Psoas muscle (tissue), 8 donors: ENCODE results near the gene CALB2. TPM values are rescaled to one million over a fixed set of nuclear protein-coding genes. Genes with fewer than 3 reads are reported as not detected.

Source experiments
- ATAC-seq, 4 donors: fragments of 200-7000 bp; cut with Tn5 transposase; one replicate each; pipeline ENCODE4 v1.9.1; 2020; ENCODE audit warnings: moderate library complexity in 3 of 4, mild to moderate bottlenecking in 2 of 4
- DNase-seq, 2 donors: peaks; one replicate each; pipeline ENCODE4 v3.0.0-alpha.2; 2020
- H3K27ac ChIP-seq: fragments of 200-600 bp; one replicate; pipeline ENCODE4 v1.8.0; 2022
- H3K27me3 ChIP-seq, 3 donors: fragments of 200-600 bp in 1 of 3; one replicate each; pipeline versions ENCODE4 v1.6.1 to v1.8.0; 2013 to 2022; ENCODE audit warnings: low read length in 2 of 3, mild to moderate bottlenecking in 2 of 3, moderate library complexity in 1 of 3; ENCODE audit not compliant: insufficient read depth in 3 of 3
- H3K36me3 ChIP-seq, 2 donors: fragments of 200-600 bp in 1 of 2; one replicate each; pipeline versions ENCODE4 v1.6.1 to v1.8.0; 2013 to 2022; ENCODE audit warnings: low read depth in 1 of 2, mild to moderate bottlenecking in 1 of 2, moderate library complexity in 1 of 2; ENCODE audit not compliant: insufficient read depth in 1 of 2
- H3K4me1 ChIP-seq: fragments of 200-600 bp; one replicate; pipeline ENCODE4 v1.8.0; 2022
- H3K4me3 ChIP-seq: fragments of 200-600 bp; one replicate; pipeline ENCODE4 v1.8.0; 2022; ENCODE audit warnings: mild to moderate bottlenecking
- H3K9me3 ChIP-seq: fragments of 200-600 bp; one replicate; pipeline ENCODE4 v1.8.0; 2022
- WGBS, 3 donors: extraction: QIAGEN DNeasy Blood & Tissue Kit; methylation state at CpG; one replicate each; pipeline versions ENCODE4 v1.1.6 to v1.1.7; 2013; 5-methylcytosine and 5-hydroxymethylcytosine counted together
- intact Hi-C, 2 donors: fragments of 100-400 bp; cut with DNase I; formaldehyde crosslinking; loops; one replicate each; pipeline versions ENCODE4 v1.11.0 to v1.14.2; 2022
- polyA plus RNA-seq, 3 donors: library from polyadenylated mRNA; stranded (reverse); fragments of 200-250 nt; gene quantifications; one replicate each; pipeline ENCODE4 v1.2.3, GENCODE V29; 2013
- total RNA-seq, 4 donors: library from RNA; stranded (reverse); fragmentation: NEBNext Ultra II Directional in 2 of 4; extraction: Animal tissue kit (Norgen Biotek cat#: 25700) in 2 of 4; gene quantifications; one replicate each; pipeline versions ENCODE4 v1.2.1 to v1.2.4, GENCODE V29; 2021 to 2023
- TF ChIP-seq, protein P1 (sequence below): fragments of 200-600 bp; IDR thresholded peaks from one replicate; pipeline ENCODE4 v1.8.0; 2022; ENCODE audit warnings: antibody characterized with exemption
- donor health status: healthy with polysubstance abuse.
- donor health status: DM: no; HTN: no; CAD: no; lungs with moderate emphysema.
- donor health status: Bipolar disorder and iron deficiency.
- donor health status: healthy.
- donor health status: DM: yes; HTN: yes; CAD: no.
- donor health status: DM: no; HTN: no; CAD: no.
- donor health status: DM: no; HTN: no; CAD: no.
- donor health status: DM: yes; HTN: yes; CAD: no.

CALB2 gene
- total and polyA plus RNA-seq, 7 donors = 0.16 to 0.61 (median 0.50) TPM; not detected in 2

DNA sequence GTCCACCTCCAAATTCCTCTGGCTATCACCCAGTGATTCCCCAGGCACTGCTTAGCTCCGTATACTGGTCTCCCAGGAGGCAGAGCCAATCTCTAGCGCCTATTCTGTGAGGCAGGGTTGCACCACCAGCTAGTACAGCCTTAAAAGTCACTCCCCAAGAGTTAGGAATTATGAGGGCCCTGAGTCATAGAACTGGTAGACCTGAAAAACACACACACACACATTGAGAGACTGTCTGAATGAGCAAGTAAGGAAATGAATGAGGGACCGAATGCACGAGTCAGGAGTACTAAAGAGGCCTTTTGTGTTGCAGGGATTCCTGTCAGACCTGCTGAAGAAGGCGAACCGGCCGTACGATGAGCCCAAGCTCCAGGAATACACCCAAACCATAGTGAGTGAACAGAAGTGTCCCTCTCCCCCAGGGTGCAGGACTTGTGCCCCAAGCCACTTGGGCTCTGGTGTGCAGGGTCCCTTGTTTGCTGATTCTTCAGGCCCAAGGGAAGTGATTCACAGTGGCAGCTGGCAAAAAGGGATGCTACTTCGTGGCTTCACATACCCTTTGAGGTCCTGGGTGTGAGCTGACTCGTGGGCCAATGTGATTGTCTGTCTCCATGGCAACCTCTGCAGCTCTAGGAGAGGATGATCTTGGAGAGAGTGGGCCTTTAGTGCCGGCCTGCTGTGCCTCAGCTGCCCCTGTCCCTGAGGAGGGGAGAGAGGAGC, 24.7 kb downstream of the CALB2 start:
- ATAC-seq = no peak
- TF ChIP-seq, protein P1, sequence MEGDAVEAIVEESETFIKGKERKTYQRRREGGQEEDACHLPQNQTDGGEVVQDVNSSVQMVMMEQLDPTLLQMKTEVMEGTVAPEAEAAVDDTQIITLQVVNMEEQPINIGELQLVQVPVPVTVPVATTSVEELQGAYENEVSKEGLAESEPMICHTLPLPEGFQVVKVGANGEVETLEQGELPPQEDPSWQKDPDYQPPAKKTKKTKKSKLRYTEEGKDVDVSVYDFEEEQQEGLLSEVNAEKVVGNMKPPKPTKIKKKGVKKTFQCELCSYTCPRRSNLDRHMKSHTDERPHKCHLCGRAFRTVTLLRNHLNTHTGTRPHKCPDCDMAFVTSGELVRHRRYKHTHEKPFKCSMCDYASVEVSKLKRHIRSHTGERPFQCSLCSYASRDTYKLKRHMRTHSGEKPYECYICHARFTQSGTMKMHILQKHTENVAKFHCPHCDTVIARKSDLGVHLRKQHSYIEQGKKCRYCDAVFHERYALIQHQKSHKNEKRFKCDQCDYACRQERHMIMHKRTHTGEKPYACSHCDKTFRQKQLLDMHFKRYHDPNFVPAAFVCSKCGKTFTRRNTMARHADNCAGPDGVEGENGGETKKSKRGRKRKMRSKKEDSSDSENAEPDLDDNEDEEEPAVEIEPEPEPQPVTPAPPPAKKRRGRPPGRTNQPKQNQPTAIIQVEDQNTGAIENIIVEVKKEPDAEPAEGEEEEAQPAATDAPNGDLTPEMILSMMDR = no peak
- H3K27ac ChIP-seq = no peak overlapping the region
- H3K9me3 ChIP-seq = no peaks in the 10 kb centered on the region
- WGBS, 3 donors = 51 to 54% (median 52%) methylated on average over 11 of the region's 11 CpGs
- H3K27me3 ChIP-seq = peaks cover 1 to 17% (median 3%) of the 10 kb centered on the region in 3 donors
- H3K4me3 ChIP-seq = no peak overlapping the region
- no peaks in the 10 kb centered on the region for H3K4me1 ChIP-seq
- intact Hi-C loops = no loop called here
- DNase-seq = no peak
- H3K36me3 ChIP-seq = no peaks in the 10 kb centered on the region

DNA sequence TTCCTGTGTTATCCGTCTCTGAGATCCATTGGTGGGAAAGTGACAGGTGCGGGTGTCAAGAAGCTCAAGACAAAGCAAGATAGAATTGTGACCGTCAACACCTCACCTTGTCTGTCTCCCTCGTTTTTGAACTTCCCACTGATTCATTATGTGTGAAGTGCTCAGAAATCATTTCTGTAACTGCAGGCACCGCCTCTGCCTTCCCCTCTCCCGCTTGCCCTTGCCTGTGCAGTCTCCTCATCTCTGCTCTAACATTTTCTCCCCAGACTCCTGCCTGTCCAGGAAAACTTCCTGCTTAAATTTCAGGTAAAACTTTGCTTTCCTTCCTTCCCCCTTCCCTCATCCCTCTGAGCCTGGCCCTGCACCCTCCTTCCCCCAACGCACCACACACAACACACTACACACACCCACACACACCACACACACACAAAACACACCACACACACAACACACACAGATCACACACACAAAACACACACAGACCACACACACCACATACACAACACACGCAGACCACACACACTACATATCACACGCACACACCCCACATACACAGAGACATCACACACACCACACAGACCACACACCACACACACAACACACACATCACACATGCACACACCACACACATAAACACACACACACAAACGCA, 25.7 kb downstream of the CALB2 start:
- no peaks in the 10 kb centered on the region for H3K4me1 ChIP-seq
- 54 to 64% (median 61%) methylated on average over 10 of the region's 10 CpGs for WGBS, 3 donors
- no peak overlapping the region for H3K27ac ChIP-seq
- ATAC-seq (no peak), DNase-seq (no peak)
- H3K4me3 ChIP-seq = no peak overlapping the region
- H3K36me3 ChIP-seq = no peaks in the 10 kb centered on the region
- H3K27me3 ChIP-seq = peaks cover 1 to 24% (median 3%) of the 10 kb centered on the region in 3 donors
- TF ChIP-seq, protein P1 = no peak
- H3K9me3 ChIP-seq = no peaks in the 10 kb centered on the region
- intact Hi-C loops = no loop called here

DNA sequence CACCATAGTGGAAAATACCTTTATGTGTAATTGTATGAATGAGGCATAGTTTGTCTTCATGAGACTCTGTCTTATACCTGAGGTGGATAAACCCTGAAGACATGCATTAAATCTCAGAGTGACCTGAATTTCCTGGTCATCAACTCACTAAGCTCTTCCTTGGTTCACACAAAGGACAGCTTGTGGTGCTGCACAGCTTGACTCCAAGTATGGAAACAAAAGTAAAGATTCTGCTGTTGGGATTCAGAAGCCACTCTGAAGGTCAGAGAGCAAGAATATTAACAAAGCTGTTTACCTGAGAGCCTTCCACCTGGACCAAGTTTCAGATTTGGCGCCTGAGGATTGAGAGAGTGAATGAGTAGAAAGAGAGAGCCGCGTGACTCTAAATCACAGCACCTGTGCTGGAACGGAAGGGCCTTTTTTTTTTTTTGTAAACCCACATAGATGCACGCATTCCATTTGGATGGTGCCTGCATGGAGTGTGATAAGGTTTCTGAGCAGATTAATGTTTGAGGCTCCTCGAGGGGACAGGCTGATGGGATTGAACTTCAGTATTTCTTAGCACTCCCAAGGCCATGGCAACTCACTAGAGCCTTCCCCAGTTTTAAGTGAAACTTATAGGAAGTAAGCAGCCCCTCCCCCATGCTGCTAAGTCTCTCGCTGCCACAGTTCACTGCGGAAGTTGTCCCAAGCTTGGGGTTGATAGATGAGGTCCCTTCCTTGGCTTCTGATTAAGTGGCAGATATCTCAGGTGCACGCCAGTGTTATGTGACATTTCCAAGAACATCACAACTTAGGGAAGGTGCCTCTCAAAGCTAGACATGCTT, 28.7 kb downstream of the CALB2 start:
- intact Hi-C loops = no loop called here
- ATAC-seq (no peak), DNase-seq (no peak)
- Histone ChIP-seq H3K36me3 (no peaks in the 10 kb centered on the region), H3K9me3 (no peaks in the 10 kb centered on the region), H3K4me1 (no peaks in the 10 kb centered on the region), H3K27ac (no peak overlapping the region), H3K4me3 (no peak overlapping the region), H3K27me3 (peaks cover 0 to 24% (median 4%) of the 10 kb centered on the region in 3 donors)
- TF ChIP-seq, protein P1 = no peak
- WGBS, 3 donors = 12 to 17% (median 17%) methylated on average over 9 of the region's 9 CpGs

DNA sequence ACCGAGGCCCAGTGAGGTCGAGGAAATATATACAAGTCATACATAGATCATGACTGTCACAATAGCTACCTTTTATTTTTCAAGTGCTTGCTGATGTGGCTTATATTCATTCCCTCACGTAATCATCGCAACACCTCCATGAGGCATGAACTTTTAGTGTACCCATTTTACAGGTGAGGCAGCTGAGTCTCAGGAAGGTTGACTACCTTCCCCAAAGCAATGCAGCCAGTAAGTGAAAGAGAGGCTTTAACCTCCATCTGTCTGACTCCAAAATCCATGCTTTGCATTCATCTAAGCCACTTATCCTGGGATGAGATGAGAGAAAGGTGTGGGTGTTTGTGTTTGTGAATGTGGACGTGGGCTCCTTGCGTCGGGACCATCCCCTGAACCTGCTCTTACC, 30.8 kb downstream of the CALB2 start:
- intact Hi-C loops = no loop called here
- Histone ChIP-seq H3K9me3 (no peaks in the 10 kb centered on the region), H3K4me1 (no peaks in the 10 kb centered on the region), H3K27ac (no peak overlapping the region), H3K4me3 (no peak overlapping the region), H3K36me3 (no peaks in the 10 kb centered on the region), H3K27me3 (peaks cover 0 to 24% (median 5%) of the 10 kb centered on the region in 3 donors)
- ATAC-seq (no peak), DNase-seq (no peak)
- 73 to 79% (median 75%) methylated on average over 7 of the region's 7 CpGs for WGBS, 3 donors
- TF ChIP-seq, protein P1 = no peak
